Left ventricle myocardium inferior (tissue), 1 donor: ENCODE results near the gene WAPL. TPM values are rescaled to one million over a fixed set of nuclear protein-coding genes. Genes with fewer than 3 reads are reported as not detected.
"Not testable (repeated sequence)": the region's sequence is repeated elsewhere in the genome, so short reads cannot be mapped to it uniquely, and the experiment has no call there.

Experiments
- DNase-seq: peaks from one replicate; pipeline ENCODE4 v3.0.0-alpha.2; 2020
- H3K27ac ChIP-seq: fragments of 200-600 bp; replicated peaks from 2 replicates; pipeline ENCODE4 v1.8.0; 2021
- H3K27me3 ChIP-seq: fragments of 200-600 bp; 2 replicates; pipeline ENCODE4 v1.8.0; 2021; ENCODE audit warnings: low read depth
- H3K36me3 ChIP-seq: fragments of 200-600 bp; 2 replicates; pipeline ENCODE4 v1.8.0; 2021
- H3K4me1 ChIP-seq: fragments of 200-600 bp; 2 replicates; pipeline ENCODE4 v1.8.0; 2021
- H3K4me3 ChIP-seq: fragments of 200-600 bp; 2 replicates; pipeline ENCODE4 v1.8.0; 2021; ENCODE audit warnings: mild to moderate bottlenecking, moderate library complexity
- H3K9me3 ChIP-seq: fragments of 200-600 bp; replicated peaks from 2 replicates; pipeline ENCODE4 v1.8.0; 2021
- intact Hi-C: fragments of 100-400 bp; cut with micrococcal nuclease; formaldehyde crosslinking; loops from one replicate; pipeline ENCODE4 v1.11.0; 2022
- total RNA-seq: library from RNA; stranded (reverse); fragmentation: NEBNext Ultra II Directional; extraction: Animal tissue kit (Norgen Biotek cat#: 25700); gene quantifications from one replicate; pipeline ENCODE4 v1.2.1, GENCODE V29; 2021
- TF ChIP-seq, protein P1 (sequence below): fragments of 200-600 bp; IDR thresholded peaks from 2 replicates; pipeline ENCODE4 v1.8.0; 2021; ENCODE audit warnings: antibody characterized with exemption, mild to moderate bottlenecking, borderline replicate concordance
- donor health status: DM: no; HTN: yes; CAD: no; lungs with severe emphysema.

WAPL gene
- total RNA-seq, 1 donor from 2014 or later, result 21.9 TPM

DNA sequence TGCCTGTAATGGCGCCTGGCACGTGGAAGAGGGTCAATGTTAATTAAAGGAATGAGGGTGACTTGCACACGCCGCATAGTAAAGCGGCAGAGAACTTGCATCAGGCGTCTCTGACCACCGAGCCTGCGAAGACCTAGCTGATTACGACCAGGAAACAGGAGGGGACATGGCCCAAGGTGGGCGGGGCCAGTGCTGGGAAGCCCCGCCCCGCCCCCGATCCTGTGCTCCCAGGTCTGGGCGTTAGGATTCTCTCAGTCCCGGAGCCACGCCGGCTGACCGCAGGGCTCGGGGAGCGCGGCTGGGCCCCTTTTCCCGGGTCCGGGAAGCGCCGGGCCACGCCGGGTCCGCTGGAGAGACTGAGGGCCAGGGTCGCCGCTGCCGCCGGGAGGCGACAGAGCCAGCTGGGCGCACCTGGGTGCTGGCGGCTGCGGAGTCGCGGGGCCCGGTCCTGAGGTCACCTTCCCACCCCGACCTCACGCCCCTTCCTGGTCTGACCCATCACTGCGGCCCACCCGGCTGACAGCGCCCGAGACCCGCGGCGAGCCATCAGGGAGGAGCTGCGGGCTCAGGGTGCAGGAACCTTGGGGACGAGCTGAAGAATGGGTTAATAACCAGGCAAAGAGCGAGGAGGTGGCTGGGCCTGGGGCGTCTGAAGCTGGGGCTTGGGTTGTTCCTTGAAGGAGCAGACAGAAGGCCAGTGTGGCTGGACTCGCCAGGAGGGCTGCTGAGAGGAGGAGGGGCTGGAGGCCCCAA, 132.0 kb downstream of the WAPL start:
- intact Hi-C loops, result no loop called here
- Histone ChIP-seq H3K27ac (no peak overlapping the region), H3K4me3 (peak overlapping the region; percentile 53), H3K36me3 (no peaks in the 10 kb centered on the region), H3K9me3 (no peaks in the 10 kb centered on the region), H3K4me1 (peaks cover 8% of the 10 kb centered on the region), H3K27me3 (peaks cover 85% of the 10 kb centered on the region)
- TF ChIP-seq, protein P1, sequence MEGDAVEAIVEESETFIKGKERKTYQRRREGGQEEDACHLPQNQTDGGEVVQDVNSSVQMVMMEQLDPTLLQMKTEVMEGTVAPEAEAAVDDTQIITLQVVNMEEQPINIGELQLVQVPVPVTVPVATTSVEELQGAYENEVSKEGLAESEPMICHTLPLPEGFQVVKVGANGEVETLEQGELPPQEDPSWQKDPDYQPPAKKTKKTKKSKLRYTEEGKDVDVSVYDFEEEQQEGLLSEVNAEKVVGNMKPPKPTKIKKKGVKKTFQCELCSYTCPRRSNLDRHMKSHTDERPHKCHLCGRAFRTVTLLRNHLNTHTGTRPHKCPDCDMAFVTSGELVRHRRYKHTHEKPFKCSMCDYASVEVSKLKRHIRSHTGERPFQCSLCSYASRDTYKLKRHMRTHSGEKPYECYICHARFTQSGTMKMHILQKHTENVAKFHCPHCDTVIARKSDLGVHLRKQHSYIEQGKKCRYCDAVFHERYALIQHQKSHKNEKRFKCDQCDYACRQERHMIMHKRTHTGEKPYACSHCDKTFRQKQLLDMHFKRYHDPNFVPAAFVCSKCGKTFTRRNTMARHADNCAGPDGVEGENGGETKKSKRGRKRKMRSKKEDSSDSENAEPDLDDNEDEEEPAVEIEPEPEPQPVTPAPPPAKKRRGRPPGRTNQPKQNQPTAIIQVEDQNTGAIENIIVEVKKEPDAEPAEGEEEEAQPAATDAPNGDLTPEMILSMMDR, result no peak
- no peak for DNase-seq

DNA sequence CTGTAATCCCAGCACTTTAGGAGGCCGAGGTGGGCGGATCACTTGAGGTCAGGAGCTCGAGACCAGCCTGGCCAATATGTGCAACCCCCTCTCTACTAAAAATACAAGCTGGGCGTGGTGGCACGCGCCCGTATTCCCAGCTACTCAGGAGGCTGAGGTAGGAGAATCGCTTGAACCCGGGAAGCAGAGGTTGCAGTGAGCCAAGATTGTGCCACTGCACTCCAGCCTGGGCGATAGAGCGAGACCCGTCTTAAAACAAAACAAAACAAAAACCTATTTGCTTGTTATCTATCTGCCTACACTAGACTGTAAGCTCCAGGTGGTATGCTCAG, 132.5 kb downstream of the WAPL start:
- H3K4me1 ChIP-seq, H3K36me3 ChIP-seq, DNase-seq, H3K9me3 ChIP-seq, H3K27ac ChIP-seq, intact Hi-C loops: not testable (repeated sequence)
- Histone ChIP-seq H3K27me3 (peaks cover 90% of the 10 kb centered on the region), H3K4me3 (peak overlapping the region; percentile 53)

DNA sequence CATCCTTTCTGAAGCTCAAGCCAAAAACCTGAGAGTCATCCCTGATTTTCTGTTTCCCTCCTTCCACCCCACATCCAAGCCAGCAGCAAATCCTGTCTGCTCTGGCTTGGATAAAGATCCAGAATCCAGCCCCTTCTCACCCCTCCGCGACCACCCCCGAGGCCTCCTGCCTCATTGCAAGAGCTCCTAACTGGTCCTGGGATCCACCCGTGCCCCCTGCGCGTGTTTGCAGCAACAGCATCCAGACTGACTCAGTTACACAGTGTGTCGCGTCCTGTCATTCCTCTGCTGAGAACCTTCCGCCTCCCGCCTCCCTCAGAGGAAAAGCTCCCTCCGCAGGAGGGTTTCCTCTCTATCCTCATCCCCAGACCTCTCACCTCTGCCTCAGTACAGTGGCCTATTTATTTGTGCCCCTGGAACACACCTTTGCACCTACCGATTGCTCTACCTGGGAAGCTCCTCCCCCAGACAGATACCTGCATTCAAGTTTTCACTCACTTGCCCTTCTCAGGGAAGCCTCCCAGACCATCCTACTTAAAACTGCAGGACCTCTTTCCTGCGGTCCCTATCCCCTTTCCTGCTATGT, 133.4 kb downstream of the WAPL start:
- no peak for DNase-seq
- Histone ChIP-seq H3K36me3 (no peaks in the 10 kb centered on the region), H3K4me1 (peaks cover 8% of the 10 kb centered on the region), H3K27ac (no peak overlapping the region), H3K27me3 (peaks cover 94% of the 10 kb centered on the region), H3K4me3 (no peak overlapping the region), H3K9me3 (no peaks in the 10 kb centered on the region)
- intact Hi-C loops, result no loop called here
- TF ChIP-seq, protein P1, result no peak

DNA sequence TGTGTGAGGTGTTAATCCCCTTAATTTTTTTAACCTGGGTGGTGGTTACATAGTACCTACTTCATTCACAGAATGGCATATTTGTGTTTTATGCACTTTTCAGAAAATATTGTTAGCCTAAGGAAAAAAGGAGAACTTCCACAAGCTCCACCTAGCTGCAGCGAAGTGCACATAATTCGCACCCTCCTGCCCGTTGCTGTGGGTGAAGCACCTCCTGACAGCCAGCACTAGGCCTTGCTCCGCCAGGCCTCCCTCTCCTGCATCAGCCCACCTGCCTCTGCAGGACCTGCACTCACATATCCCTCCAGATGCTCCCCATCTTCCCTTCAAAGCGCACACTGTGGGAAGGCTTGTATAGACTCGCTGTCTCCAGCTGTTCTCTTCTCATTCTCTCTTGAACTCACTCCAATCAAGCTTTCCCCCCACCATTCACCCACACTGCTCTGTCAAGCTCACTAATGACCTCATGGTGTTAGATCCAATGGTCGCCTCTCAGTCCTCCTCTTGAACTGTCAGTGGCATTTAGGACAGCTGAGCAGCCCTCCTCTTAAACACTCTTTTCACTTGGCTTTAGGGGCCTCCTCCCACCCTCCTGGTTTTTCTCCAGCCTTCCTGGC, 134.3 kb downstream of the WAPL start:
- H3K27me3 ChIP-seq, result peaks cover 93% of the 10 kb centered on the region

DNA sequence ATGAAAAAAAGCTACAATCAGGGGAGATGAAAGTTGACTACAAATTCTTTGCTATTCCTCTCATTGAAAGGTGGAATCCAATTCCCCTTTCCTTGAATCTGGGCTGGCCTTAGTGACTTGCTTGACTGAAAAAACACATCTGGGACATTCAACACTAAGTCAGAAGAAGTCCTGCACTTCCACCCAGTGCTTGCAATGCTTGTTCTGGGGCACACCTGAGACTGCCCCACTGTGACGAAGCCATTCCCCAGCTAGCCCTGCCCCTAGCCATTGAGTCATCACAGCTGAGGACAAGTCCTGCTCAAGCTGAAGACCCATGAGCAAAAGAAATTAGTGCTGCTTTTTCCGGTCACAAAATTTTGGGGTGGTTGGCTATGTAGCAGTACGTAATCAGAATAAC, 135.8 kb downstream of the WAPL start:
- H3K4me3 ChIP-seq, result no peak overlapping the region
- TF ChIP-seq, protein P1, result no peak
- H3K27me3 ChIP-seq, result peaks cover 93% of the 10 kb centered on the region
- DNase-seq, result no peak
- no peak overlapping the region for H3K27ac ChIP-seq
- intact Hi-C loops, result no loop called here
- H3K36me3 ChIP-seq, result no peaks in the 10 kb centered on the region
- no peaks in the 10 kb centered on the region for H3K9me3 ChIP-seq
- H3K4me1 ChIP-seq, result peaks cover 8% of the 10 kb centered on the region

More for the DNA sequence above, 134.3 kb downstream of the WAPL start:
- Histone ChIP-seq H3K27ac (no peak overlapping the region), H3K9me3 (no peaks in the 10 kb centered on the region), H3K36me3 (no peaks in the 10 kb centered on the region), H3K4me3 (no peak overlapping the region), H3K4me1 (peaks cover 8% of the 10 kb centered on the region)
- no peak for DNase-seq
- TF ChIP-seq, protein P1, result no peak
- intact Hi-C loops, result no loop called here

Other genes starting within 250 kb of the WAPL start
- gene GRID1, start 155.0 kb downstream of the WAPL start, total RNA-seq, result 1.6 TPM
- gene OPN4, start 132.8 kb upstream of the WAPL start, total RNA-seq, result 0.25 TPM
- 1,542 TPM for gene LDB3, start 146.7 kb upstream of the WAPL start, total RNA-seq
- gene BMPR1A, start 234.8 kb upstream of the WAPL start, total RNA-seq, result 43.8 TPM